GM12892 (cell line): Measurements from ENCODE around the gene DMBX1. TPM values are rescaled to one million over a fixed set of nuclear protein-coding genes. Genes with fewer than 3 reads are reported as not detected.

Experiments used
- DNase-seq: peaks from one replicate; pipeline ENCODE4 v3.0.0; 2011; ENCODE audit not compliant: insufficient read length
- FAIRE-seq: peaks from 2 replicates; lab custom pipeline; 2011; peaks lifted over from hg19 to GRCh38; lab: Jason Lieb, UNC
- POLR2A ChIP-seq: IDR thresholded peaks from 2 replicates; pipeline ENCODE4 v1.6.1; 2011; ENCODE audit warnings: low read depth, low read length, control low read depth
- POLR2AphosphoS5 ChIP-seq: IDR thresholded peaks from 2 replicates; pipeline ENCODE4 v1.6.1; 2011; ENCODE audit warnings: low read depth, low read length, control low read depth
- TAF1 ChIP-seq: IDR thresholded peaks from 2 replicates; pipeline ENCODE4 v1.6.1; 2011; ENCODE audit warnings: low read depth, mild to moderate bottlenecking, control low read depth, low read length, borderline replicate concordance
- polyA plus RNA-seq: library from polyadenylated mRNA; unstranded; fragments of >200 nt; gene quantifications from one replicate; pipeline ENCODE4 v1.2.1, GENCODE V29; 2012; ENCODE audit warnings: missing spikeins, inconsistent platforms; ENCODE audit not compliant: missing spikeins

DMBX1 gene
- not detected for polyA plus RNA-seq

DNA sequence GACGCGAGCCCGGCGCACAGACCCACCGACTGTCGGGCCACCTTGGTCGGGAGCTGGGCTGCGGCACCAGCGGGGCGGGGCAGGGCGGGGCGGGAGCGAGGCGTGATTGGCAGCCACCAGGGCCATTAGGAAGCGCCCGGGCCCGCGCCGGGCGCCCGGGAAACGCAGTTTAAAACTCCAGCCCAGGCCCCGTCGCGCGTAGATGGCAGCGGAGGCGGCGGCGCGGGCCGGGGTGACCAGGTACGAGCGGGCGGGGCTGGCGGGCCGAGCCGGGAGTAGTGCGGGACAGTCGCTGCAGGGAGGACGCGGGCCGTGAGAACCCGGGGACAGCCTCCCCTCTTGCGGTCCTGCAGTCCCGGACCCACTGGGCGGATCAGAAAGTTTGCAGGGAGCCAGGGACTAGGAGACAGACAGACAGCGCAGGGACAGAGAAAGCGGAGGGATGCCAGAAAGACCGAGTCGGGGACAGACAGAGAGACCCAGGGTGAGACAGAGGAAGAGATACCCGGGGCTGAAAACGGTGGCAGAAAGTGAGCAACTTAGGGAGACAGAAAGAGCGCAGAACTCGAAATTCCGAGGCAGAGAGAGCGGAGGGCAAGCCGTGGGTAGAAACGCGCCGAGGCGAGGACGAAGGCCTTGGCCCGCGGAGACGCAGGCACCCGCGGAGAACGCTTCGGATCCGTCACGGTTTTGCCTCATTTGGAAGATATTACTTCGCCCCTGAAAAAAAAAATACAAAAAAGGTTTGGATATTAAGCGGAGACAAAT, at the start of gene DMBX1:
TSS of gene DMBX1 (plus strand) at position 199 of the 768 bp plus-strand sequence. CDS start 17,175 bp downstream, outside the sequence.
- DNase-seq: peak; percentile 57
- TF ChIP-seq POLR2AphosphoS5: no peak
- no peak for TF ChIP-seq TAF1
- no peak for TF ChIP-seq POLR2A
- no peak for FAIRE-seq

DNA sequence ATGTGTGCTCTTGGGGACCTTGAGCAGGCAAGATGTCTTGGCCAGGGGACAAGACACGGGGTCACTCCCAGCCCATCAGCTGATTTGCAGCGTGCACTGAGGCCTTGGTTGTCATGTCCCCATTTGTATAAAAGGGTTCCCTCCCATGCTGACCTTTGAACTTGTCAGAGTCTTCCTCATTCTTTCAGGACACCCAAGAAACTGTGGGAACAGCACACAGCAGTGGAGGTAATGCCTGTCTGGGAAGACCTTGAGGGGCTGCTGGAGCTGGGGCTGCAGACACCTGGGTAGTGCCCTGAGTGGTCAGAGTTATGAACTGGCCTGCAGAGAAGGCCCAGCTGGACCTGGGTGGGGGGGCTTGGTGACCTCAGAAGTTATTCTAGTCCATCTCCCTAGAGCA, 49.2 kb upstream of the DMBX1 start:
- FAIRE-seq (no peak), DNase-seq (no peak)
- TF ChIP-seq POLR2A (no peak), TAF1 (no peak), POLR2AphosphoS5 (no peak)

DNA sequence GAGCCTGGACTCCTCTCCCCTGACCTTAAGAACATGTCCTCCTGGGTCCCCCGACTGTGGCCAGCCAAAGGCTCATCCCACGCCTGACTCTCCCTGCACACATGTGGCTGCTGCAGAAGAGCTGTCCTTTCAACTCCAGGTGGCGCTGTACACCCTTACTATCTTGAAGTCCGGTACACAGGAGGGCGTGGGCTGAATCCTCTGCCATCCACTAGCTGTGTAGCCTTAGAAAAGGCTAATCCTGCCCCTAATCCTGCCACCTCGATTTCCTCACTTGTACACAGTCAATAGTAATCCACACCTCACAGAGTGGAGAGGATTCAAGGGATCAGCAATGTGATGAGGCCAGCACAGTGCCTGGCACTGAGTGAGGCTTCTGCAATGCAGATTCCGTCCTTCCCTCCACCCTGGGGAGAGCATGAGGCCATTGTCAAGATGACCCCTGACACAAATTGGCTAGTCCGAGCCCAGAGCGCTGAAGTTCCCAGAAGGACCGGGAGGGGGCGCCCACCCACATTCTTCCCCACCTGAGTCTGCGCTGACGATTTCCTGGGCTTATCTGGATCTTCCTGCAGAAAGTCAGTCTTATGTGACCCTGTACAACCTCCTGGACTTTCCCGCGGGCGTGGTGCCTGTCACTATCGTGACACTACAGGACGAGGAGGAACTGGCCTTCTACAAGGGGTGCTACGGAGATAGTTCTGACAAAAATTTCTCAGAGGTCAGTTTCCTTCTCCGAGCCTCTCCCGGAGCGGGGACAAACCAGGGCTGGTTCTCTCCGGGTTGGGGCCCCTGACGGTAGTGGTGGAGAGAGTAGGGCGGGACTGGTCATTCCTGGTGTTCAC, 47.1 kb upstream of the DMBX1 start:
- DNase-seq: peak; percentile 60
- peak; percentile 67 for FAIRE-seq
- TF ChIP-seq TAF1 (no peak), POLR2AphosphoS5 (no peak), POLR2A (no peak)

DNA sequence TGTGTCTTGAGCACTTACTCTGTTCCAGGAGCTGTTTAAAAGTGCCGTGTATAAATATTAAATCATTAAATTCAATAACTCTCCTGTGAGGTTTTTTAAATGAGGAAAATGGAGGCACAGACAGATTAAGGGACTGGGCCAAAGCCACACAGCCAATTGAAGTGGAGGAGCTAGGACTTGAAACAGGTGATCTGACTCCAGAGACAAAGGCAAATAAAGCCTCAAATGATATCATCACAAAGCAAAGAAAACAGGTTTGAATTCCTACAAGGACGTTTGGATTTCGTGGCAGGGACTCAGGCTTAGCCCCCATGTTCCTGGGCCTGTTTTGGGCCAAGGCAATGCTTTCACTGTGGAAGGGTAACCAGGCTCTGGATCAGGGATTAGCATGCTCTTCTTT, 45.2 kb upstream of the DMBX1 start:
- no peak for TF ChIP-seq POLR2A
- TF ChIP-seq POLR2AphosphoS5: no peak
- no peak for TF ChIP-seq TAF1
- FAIRE-seq: no peak
- no peak for DNase-seq

DNA sequence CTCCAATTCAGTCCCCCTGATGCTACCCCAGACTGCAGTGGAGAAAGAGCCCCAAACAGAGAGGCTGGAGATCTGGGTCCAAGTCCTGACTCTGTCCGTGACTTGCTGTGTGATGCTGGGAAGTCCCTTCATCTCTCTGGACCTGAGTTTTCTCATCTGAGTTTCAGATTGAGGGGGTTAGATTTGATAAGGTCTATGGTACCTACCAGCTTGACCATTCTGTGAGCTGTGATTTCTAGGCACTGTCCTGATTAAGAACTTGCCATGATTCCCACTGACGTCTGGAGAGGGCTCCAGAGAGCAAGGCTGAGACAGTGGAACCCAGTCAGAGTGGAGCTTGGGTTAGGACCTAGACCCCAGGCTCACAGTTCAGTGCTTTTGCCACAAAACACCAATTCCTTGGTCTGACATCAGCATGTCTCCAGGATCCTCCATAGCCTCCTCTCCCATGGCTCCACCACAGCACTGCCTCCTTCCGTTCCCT, 43.8 kb upstream of the DMBX1 start:
- FAIRE-seq (no peak), DNase-seq (no peak)
- no peak for TF ChIP-seq POLR2A

DNA sequence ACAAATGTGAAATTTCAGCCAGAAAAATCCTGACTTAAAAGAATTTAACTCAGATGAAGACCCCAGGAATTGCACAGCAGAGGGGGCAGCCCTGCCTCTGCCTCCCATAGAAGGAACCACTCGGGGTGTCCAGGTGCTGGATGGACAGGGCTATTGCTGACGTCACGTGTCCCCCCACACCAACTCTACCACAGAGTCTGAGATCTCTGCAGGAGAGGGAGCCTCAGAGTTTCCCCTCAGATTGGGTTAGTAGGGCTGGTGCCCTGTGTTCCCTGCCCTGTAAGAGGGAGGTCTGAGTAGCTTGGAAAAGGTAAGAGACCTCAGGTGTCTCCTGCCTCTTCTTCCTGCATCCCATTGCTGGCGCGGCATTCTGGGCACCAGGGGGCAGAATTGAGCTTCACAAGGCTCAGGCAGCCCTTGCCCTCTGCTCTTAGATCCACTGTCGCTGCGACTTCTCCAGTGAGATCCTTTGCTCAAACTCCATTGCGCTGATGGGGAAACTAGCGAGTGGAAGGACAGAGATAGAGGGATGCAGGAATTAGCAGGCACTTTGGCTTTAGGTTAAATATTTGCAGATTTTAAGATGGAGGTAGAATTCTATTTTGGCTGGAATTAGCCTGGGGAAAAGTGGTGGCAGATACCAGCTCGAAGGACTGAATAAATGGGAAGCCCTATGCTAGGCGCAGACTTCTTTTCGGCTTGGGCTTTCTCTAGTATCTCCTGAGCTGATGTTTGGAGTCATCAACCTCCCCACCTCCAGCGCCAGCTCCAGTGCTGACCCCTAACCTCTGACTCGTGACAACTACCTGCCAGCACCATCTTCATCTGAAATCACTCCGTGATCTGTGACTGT, 42.8 kb upstream of the DMBX1 start:
- no peak for TF ChIP-seq POLR2A
- no peak for TF ChIP-seq TAF1
- TF ChIP-seq POLR2AphosphoS5: no peak
- DNase-seq (peak; percentile 43), FAIRE-seq (no peak)

DNA sequence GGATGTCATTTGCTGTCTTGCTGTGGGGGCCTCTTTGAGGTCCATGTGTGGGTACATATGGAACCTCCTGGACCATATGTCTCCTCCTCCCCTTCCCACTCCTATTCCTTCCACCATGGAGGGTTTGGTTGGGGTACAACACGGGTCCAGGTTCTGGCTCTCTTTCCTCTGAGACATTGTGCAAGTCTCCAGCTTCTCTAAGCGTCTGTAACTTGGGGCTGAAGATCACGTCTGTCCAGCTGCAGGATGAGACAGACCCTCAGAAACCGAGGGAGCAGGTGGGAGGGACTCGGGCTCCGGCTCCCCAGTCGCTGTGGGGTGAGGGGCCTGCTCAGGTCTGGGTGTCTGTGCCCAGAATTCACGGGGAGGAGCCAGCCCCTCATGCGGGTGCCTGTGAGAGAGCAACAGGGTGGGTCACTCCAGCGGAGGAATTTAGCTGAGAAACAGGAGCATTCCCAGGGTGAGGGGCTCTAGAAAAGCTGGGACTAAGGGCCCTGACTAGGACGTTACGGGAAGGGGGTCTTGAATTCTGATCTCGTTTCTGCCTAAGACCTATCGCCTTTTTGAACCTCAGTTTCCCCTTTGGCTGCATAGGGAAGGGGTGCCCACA, 42.0 kb upstream of the DMBX1 start:
- FAIRE-seq: no peak
- TF ChIP-seq TAF1 (no peak), POLR2A (no peak), POLR2AphosphoS5 (no peak)
- DNase-seq: no peak

DNA sequence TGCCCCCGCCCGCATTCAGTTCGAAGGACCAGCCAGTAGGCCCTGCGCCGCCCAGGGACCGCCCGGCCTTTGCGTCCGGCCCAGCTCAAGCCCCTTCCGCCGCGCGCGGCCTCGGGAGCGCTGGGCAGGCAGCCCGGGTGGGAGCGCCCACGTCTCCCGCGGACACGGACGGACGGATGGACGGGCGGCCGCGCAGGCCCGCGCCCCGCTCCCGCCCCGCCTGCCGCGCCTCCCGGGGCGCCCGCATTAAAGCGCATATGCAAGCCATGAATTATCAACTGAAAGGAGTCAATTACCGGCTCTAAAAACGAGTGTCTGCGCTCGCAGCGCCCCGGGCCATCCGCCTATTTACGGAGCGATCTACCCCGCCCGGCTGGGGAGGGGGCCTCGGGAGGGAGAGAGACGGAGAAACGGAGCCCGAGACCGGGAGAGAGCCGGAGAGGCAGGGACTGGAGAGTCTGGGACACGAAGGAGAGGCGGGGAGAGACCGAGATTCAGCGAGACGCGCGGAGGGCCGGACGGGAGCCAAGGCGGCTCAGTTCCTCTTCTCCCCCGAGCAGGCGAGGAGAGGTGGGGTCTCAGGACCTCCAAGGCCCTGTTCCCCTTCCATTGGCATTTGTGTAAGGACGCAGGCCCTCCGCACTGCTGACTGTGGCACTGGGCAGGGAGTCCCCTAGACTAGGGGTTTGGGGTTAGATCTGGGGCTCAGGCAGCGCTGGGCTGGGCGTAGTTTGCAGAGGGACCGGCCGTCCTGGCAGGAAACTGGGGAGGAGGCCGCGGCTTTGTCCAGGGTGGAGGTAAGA, 41.3 kb upstream of the DMBX1 start:
- TF ChIP-seq TAF1 (no peak), POLR2AphosphoS5 (no peak), POLR2A (no peak)
- FAIRE-seq (no peak), DNase-seq (no peak)

DNA sequence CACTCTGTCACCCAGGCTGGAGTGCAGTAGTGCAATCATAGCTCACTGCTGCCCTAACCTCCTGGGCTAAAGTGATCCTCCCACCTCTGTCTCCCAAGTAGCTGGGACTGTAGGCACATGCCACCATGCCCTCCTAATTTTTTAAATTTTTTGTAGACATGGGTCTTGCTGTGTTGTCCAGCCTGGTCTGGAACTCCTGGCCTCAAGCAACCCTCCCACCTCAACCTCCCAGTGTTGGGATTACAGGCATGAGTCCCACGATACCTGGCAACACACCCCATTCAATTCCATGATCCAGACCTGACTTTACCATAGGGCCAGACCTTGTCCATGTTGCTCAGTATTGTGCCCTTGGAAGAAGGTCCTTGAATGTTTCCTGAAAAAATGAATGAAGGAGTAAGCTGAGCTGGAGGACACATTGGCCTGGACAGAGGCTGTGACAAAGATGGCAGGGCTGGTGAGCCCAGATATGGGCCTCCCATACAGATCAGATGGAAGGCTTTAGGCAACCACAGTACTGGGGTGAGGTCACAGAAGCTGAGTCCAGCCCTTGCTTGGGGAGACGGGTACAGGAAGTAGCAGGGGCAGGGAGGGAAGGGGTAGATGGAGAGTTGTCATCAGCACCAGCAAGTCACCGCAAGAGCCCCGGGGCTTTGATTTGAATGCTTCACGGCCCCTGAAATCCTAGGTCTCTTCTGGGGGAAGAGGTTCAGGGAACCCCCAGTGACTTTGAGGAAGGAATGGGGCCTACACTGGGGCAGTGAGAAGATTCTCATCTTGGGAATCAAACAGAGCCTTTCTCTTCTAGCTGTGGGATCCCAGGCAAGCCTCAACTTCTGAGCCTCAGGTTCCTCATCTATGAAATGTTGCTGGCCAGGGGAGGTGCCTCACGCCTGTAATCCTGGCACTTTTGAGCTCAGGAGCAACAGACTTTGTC, 40.1 kb upstream of the DMBX1 start:
- no peak for DNase-seq
- TF ChIP-seq POLR2AphosphoS5 (no peak), POLR2A (no peak), TAF1 (no peak)
- FAIRE-seq: no peak

DNA sequence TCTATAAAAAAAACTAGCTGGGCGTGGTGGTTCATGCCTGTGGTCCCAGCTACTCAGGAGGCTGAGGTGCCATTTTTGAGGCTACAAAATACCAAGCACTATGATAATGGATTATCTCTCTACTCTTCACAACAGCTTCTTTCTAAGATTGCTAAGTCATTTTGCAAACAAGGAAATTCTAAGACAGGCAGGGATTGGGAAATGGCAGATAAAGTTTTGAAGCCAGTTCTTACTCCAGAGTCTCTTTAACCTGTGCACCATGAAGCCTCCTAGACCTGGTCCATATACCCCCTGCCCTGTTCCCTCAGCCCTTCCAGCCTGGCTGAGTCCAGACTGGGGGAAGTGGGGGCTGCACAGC, 39.5 kb upstream of the DMBX1 start:
- no peak for DNase-seq
- TF ChIP-seq POLR2A (no peak), POLR2AphosphoS5 (no peak)
- no peak for FAIRE-seq
